GM12872 (cell line): ENCODE data around the gene IRF7.

Experiments used
- CTCF ChIP-seq: IDR thresholded peaks from 3 replicates; pipeline ENCODE4 v1.5.1; 2011; ENCODE audit warnings: low read depth, mild to moderate bottlenecking, low read length, moderate library complexity; ENCODE audit not compliant: insufficient read depth

Gene IRF7

GRCh38 chr11:575313-575995, 40.3 kb downstream of the IRF7 start:
- no peak for TF ChIP-seq CTCF

- no peak for TF ChIP-seq CTCF
Observed at GRCh38 chr11:574632-575312, 41.0 kb downstream of the IRF7 start.

GRCh38 chr11:573146-573759, 42.5 kb downstream of the IRF7 start:
- no peak for TF ChIP-seq CTCF

GRCh38 chr11:571802-572185, 44.0 kb downstream of the IRF7 start:
- TF ChIP-seq CTCF: no peak

GRCh38 chr11:569158-569885, 46.4 kb downstream of the IRF7 start:
- no peak for TF ChIP-seq CTCF

GRCh38 chr11:568306-569157, 47.2 kb downstream of the IRF7 start:
- no peak for TF ChIP-seq CTCF
